Neural cell (in vitro differentiated cells): ENCODE measurements around the gene ARPC5.

Experiments used
- EZH2 ChIP-seq: fragments of 200-600, 300-800 bp; shearing (Covaris generic), sonication (generic); IDR thresholded peaks from 2 replicates; pipeline ENCODE4 v1.6.1; 2014; ENCODE audit warnings: antibody characterized with exemption, low read length, borderline replicate concordance, mild to moderate bottlenecking; ENCODE audit not compliant: insufficient read depth, poor library complexity, severe bottlenecking
- POLR2AphosphoS5 ChIP-seq: IDR thresholded peaks from 2 replicates; pipeline ENCODE4 v1.6.1; 2012
- TAF1 ChIP-seq: IDR thresholded peaks from 2 replicates; pipeline ENCODE4 v1.6.1; 2012; ENCODE audit warnings: low read depth
- TF ChIP-seq, protein P1 (sequence below): fragments of 450-650 bp; IDR thresholded peaks from 2 replicates; pipeline ENCODE4 v1.5.1; 2014; ENCODE audit warnings: antibody characterized with exemption, mild to moderate bottlenecking, moderate library complexity; ENCODE audit not compliant: poor library complexity, severe bottlenecking

DNA sequence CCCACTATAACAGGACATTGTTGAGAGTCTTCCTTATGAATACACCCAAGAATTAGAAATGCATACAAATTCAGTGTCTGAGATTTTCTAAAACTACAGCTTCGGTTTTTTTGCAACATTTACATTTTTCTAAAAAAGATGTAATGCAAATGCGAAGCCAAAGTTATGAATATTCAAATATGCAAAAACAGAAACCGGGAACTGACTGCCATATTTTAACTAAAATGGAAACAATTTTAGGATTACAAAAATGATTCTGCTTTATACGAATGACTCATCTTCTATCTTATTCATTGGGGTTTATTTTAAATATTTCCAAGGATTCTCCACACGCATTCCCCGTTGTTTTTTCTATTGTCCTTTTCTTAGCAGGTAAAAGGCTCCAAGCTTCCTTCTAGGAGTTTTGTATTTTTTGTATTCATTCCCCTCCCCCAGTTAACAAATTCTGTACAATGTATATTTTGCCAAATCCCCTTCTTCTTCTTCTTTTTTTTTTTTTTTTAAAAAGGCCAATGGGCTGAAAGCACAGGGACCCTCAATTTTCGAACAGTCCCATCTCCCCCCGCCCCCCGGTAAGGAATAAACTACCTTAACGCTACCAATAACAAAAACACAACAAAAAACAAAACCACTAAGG is 1.0 kb downstream of the ARPC5 start:
- TF ChIP-seq, protein P1, sequence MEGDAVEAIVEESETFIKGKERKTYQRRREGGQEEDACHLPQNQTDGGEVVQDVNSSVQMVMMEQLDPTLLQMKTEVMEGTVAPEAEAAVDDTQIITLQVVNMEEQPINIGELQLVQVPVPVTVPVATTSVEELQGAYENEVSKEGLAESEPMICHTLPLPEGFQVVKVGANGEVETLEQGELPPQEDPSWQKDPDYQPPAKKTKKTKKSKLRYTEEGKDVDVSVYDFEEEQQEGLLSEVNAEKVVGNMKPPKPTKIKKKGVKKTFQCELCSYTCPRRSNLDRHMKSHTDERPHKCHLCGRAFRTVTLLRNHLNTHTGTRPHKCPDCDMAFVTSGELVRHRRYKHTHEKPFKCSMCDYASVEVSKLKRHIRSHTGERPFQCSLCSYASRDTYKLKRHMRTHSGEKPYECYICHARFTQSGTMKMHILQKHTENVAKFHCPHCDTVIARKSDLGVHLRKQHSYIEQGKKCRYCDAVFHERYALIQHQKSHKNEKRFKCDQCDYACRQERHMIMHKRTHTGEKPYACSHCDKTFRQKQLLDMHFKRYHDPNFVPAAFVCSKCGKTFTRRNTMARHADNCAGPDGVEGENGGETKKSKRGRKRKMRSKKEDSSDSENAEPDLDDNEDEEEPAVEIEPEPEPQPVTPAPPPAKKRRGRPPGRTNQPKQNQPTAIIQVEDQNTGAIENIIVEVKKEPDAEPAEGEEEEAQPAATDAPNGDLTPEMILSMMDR: no peak
- TF ChIP-seq POLR2AphosphoS5 (no peak), EZH2 (no peak), TAF1 (no peak)
